Testis (tissue), 3 donors: ENCODE results near the gene ZNF248. TPM values are rescaled to one million over a fixed set of nuclear protein-coding genes. Genes with fewer than 3 reads are reported as not detected.

Source experiments
- DNase-seq: peaks from one replicate; pipeline ENCODE4 v3.0.0-alpha.2; 2019
- H3K27ac ChIP-seq, 2 donors: fragments of 200-600 bp; sonication (generic); one replicate each; pipeline ENCODE4 v1.5.1; 2019
- H3K27me3 ChIP-seq: fragments of 200-600 bp; sonication (generic); one replicate; pipeline ENCODE4 v1.5.1; 2019
- H3K36me3 ChIP-seq: fragments of 200-600 bp; sonication (generic); one replicate; pipeline ENCODE4 v1.5.1; 2017; ENCODE audit warnings: low read depth; ENCODE audit errors: missing control alignments
- H3K4me1 ChIP-seq: fragments of 200-600 bp; sonication (generic); one replicate; pipeline ENCODE4 v1.5.1; 2019
- H3K4me3 ChIP-seq, 2 donors: fragments of 200-600 bp; sonication (generic); one replicate each; pipeline ENCODE4 v1.5.1; 2017 to 2019
- H3K9me3 ChIP-seq: fragments of 200-600 bp; sonication (generic); one replicate; pipeline ENCODE4 v1.5.1; 2017
- POLR2A ChIP-seq: fragments of 450-650 bp; IDR thresholded peaks from one replicate; pipeline ENCODE4 v1.6.1; 2017; ENCODE audit warnings: antibody characterized with exemption, mild to moderate bottlenecking, moderate library complexity
- WGBS, 2 donors: methylation state at CpG; one replicate each; pipeline ENCODE4 v1.1.5; 2018; 5-methylcytosine and 5-hydroxymethylcytosine counted together
- intact Hi-C: fragments of 100-400 bp; cut with DNase I; formaldehyde crosslinking; loops from one replicate; pipeline ENCODE4 v1.15.1; 2023; ENCODE audit warnings: low total_unique reads
- polyA plus RNA-seq: library from polyadenylated mRNA; stranded (reverse); fragments of 350-450 nt; fragmentation: Illumina TruSeq; extraction: RNeasy Lipid Tissue Mini Kit (QIAGEN cat#74804); gene quantifications from one replicate; pipeline ENCODE4 v1.2.3, GENCODE V29; 2014; ENCODE audit warnings: low read depth, low replicate concordance; ENCODE audit not compliant: insufficient read depth
- total RNA-seq, 2 donors: library from RNA; depleted of rRNA; stranded (reverse); fragments of >200 nt; gene quantifications; one replicate each; pipeline ENCODE4 v1.2.3, GENCODE V29; 2016
- TF ChIP-seq, protein P1 (sequence below), 3 experiments: fragments of 450-650 bp in 2 of 3; fragments of 200-600 bp in 1 of 3; sonication (generic) in 1 of 3; IDR thresholded peaks; one replicate each; pipeline ENCODE4 v1.5.1; 2016 to 2019; ENCODE audit warnings: antibody characterized with exemption in 3 of 3, mild to moderate bottlenecking in 2 of 3, moderate library complexity in 1 of 3

The ZNF248 gene
- total and polyA plus RNA-seq, 3 donors from 2014 or later = 13.5 to 25.2 (median 24.2) TPM

DNA sequence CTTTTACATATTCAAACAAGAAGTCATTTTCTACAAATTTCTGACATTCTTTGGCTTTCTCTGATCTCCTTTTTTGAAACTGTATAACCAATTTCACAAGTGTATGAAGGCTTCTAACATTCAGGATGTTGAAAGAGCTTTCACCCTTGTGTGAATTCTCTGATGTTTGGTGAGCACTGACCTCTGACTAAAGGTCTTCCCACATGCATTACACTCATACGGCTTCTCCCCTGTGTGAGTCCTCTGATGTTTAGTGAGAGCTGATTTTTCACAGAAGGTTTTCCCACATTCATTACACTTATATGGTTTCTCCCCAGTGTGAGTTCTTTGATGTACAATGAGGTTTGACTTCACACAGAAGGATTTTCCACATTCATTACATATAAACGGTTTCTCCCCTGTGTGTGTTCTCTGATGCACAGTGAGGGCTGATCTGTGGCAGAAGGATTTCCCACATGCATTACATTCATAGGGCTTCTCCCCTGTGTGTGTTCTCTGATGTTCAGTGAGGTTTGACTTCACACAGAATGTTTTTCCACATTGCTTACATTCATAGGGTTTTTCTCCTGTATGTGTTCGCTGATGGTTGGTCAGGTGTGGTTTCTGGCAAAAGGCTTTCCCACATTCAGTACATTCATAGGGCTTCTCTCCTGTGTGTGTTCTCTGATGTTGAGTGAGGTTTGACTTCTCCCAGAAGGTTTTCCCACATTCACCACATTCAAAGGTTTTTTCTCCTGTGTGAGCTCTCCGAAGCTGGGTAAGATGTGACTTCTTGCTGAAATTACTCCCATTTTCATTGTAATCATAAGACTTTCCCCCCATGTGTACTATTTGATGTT lies 25.7 kb downstream of the ZNF248 start:
- H3K36me3 ChIP-seq = no peaks in the 10 kb centered on the region

GRCh38 chr10:37826806-37827205 lies 30.6 kb downstream of the ZNF248 start:
- DNase-seq = no peak
- intact Hi-C loops = no loop called here
- Histone ChIP-seq H3K27me3 (no peaks in the 10 kb centered on the region), H3K27ac (no peak overlapping the region), H3K9me3 (no peaks in the 10 kb centered on the region), H3K4me1 (no peaks in the 10 kb centered on the region), H3K4me3 (no peak overlapping the region), H3K36me3 (no peaks in the 10 kb centered on the region)
- WGBS, 2 donors = 75 to 89% methylated on average over 1 of the region's 1 CpG
- TF ChIP-seq, protein P1, sequence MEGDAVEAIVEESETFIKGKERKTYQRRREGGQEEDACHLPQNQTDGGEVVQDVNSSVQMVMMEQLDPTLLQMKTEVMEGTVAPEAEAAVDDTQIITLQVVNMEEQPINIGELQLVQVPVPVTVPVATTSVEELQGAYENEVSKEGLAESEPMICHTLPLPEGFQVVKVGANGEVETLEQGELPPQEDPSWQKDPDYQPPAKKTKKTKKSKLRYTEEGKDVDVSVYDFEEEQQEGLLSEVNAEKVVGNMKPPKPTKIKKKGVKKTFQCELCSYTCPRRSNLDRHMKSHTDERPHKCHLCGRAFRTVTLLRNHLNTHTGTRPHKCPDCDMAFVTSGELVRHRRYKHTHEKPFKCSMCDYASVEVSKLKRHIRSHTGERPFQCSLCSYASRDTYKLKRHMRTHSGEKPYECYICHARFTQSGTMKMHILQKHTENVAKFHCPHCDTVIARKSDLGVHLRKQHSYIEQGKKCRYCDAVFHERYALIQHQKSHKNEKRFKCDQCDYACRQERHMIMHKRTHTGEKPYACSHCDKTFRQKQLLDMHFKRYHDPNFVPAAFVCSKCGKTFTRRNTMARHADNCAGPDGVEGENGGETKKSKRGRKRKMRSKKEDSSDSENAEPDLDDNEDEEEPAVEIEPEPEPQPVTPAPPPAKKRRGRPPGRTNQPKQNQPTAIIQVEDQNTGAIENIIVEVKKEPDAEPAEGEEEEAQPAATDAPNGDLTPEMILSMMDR (IDR thresholded peaks at IDR 0.05) = no peak
- no peak for TF ChIP-seq POLR2A

More for the DNA sequence above, 25.7 kb downstream of the ZNF248 start:
- H3K27me3 ChIP-seq = no peaks in the 10 kb centered on the region
- H3K27ac ChIP-seq = no peak overlapping the region
- no peak overlapping the region for H3K4me3 ChIP-seq
- H3K9me3 ChIP-seq = no peaks in the 10 kb centered on the region
- no peak for DNase-seq
- intact Hi-C loops = no loop called here
- 80 to 92% methylated on average over 4 of the region's 4 CpGs for WGBS, 2 donors
- TF ChIP-seq, protein P1 (IDR thresholded peaks at IDR 0.05) = no peak
- TF ChIP-seq POLR2A = no peak
- H3K4me1 ChIP-seq = no peaks in the 10 kb centered on the region

- TF ChIP-seq, protein P1 (IDR thresholded peaks at IDR 0.05) = no peak
- TF ChIP-seq POLR2A = no peak
- no peaks in the 10 kb centered on the region for H3K4me1 ChIP-seq
- H3K9me3 ChIP-seq = no peaks in the 10 kb centered on the region
- 95 to 96% methylated on average over 3 of the region's 3 CpGs for WGBS, 2 donors
- no peaks in the 10 kb centered on the region for H3K27me3 ChIP-seq
- DNase-seq = no peak
- H3K4me3 ChIP-seq = no peak overlapping the region
- no peaks in the 10 kb centered on the region for H3K36me3 ChIP-seq
- no peak overlapping the region for H3K27ac ChIP-seq
- intact Hi-C loops = no loop called here
Measured at GRCh38 chr10:37821237-37821636, 36.2 kb downstream of the ZNF248 start.

- H3K36me3 ChIP-seq = no peaks in the 10 kb centered on the region
- no peaks in the 10 kb centered on the region for H3K27me3 ChIP-seq
- intact Hi-C loops = no loop called here
- TF ChIP-seq POLR2A = no peak
- TF ChIP-seq, protein P1 (IDR thresholded peaks at IDR 0.05) = no peak
- no peak for DNase-seq
- 92 to 97% methylated on average over 6 of the region's 6 CpGs for WGBS, 2 donors
- no peak overlapping the region for H3K27ac ChIP-seq
- H3K4me1 ChIP-seq = no peaks in the 10 kb centered on the region
- H3K4me3 ChIP-seq = no peak overlapping the region
- H3K9me3 ChIP-seq = no peaks in the 10 kb centered on the region
Measured at GRCh38 chr10:37819797-37820196, 37.6 kb downstream of the ZNF248 start.

DNA sequence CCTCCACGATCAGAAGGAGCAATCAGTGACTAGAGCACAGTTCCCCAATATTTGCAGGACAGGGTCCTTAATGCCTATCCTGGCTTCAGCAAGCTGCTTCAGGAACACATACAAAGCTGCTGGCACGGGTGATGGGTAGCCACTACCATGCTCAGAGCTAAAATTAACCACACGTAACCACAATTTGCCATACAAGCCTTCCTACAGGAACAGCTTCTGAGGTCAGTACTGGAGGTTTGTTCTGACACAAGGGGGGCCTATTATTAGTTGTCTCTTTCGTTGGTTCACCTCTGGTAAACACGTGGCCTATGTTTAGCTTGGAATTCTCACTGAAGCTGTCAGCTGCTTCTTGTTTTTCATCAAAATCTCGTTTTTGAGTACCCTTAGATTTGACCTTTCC lies 41.1 kb downstream of the ZNF248 start:
- H3K27ac ChIP-seq = no peak overlapping the region
- intact Hi-C loops = no loop called here
- H3K4me3 ChIP-seq = no peak overlapping the region
- WGBS, 2 donors = 72 to 82% methylated on average over 6 of the region's 6 CpGs
- H3K4me1 ChIP-seq = no peaks in the 10 kb centered on the region
- H3K36me3 ChIP-seq = no peaks in the 10 kb centered on the region
- H3K27me3 ChIP-seq = no peaks in the 10 kb centered on the region
- no peak for TF ChIP-seq POLR2A
- TF ChIP-seq, protein P1 (IDR thresholded peaks at IDR 0.05) = no peak
- no peaks in the 10 kb centered on the region for H3K9me3 ChIP-seq
- DNase-seq = no peak
